ENCODE measurements around the gene FOXF2.

GRCh38 chr6:1405221-1405620 is 15.8 kb downstream of the FOXF2 start:
- no peak for TF ChIP-seq POLR2A (IDR thresholded peaks at IDR 0.05; ENCODE audit: low read length)
- no peak for TF ChIP-seq GATA1 (IDR thresholded peaks at IDR 0.05; ENCODE audit: low read depth, low read length)

All from erythroblast (primary cell).